K562 (cell line): ENCODE results near the gene CLIP1. TPM values are rescaled to one million over a fixed set of nuclear protein-coding genes. Genes with fewer than 3 reads are reported as not detected.

Experiments used
- CTBP1 ChIP-seq: fragments of 450-650 bp; IDR thresholded peaks from 2 replicates; pipeline ENCODE4 v1.6.1; 2016; ENCODE audit warnings: borderline replicate concordance
- NUFIP1 ChIP-seq: fragments of 450-650 bp; IDR thresholded peaks from 2 replicates; pipeline ENCODE4 v1.6.1; 2018; ENCODE audit not compliant: partially characterized antibody
- RAD51 ChIP-seq: fragments of 450-650 bp; IDR thresholded peaks from 2 replicates; pipeline ENCODE4 v1.7.1; 2016; ENCODE audit warnings: low read depth, mild to moderate bottlenecking, borderline replicate concordance
- RBFOX2 ChIP-seq: fragments of 200-400 bp; formaldehyde crosslinking; IDR thresholded peaks from 2 replicates; pipeline ENCODE4 v1.6.1; 2017; ENCODE audit warnings: low read depth, mild to moderate bottlenecking, low read length, moderate library complexity
- RBM17 ChIP-seq: fragments of 200-400 bp; formaldehyde crosslinking; IDR thresholded peaks from 2 replicates; pipeline ENCODE4 v1.6.1; 2017; ENCODE audit warnings: low read depth, mild to moderate bottlenecking, low read length, borderline replicate concordance
- SOX6 ChIP-seq: fragments of 450-650 bp; IDR thresholded peaks from 2 replicates; pipeline ENCODE4 v1.6.1; 2014; ENCODE audit warnings: mild to moderate bottlenecking
- TBL1XR1 ChIP-seq, 2 experiments: IDR thresholded peaks; 2 replicates each; pipeline ENCODE4 v1.6.1; 2012; ENCODE audit warnings: improper control_type of control experiment in 2 of 2, low read length in 2 of 2, mild to moderate bottlenecking in 1 of 2
- ZNF347 ChIP-seq: fragments of 450-650 bp; formaldehyde crosslinking; IDR thresholded peaks from 2 replicates; pipeline ENCODE4 v1.4.0; 2020; ENCODE audit warnings: low read depth, mild to moderate bottlenecking, moderate library complexity
- polyA plus RNA-seq, 8 experiments: library from polyadenylated mRNA; depleted of rRNA in 4 of 8; stranded (reverse) in 5 of 8; unstranded in 3 of 8; fragments of >200 nt; fragmentation: Nextera tagmentation in 2 of 8; fragmentation: Illumina TruSeq in 1 of 8; extraction: Ambion mirVana in 2 of 8; extraction: Trizol in 1 of 8; gene quantifications; 2 replicates each; pipeline versions ENCODE4 v1.2.1 to v1.2.3, GENCODE V29; 2011 to 2014; ENCODE audit warnings: inconsistent platforms in 1 of 8, missing spikeins in 1 of 8
- total RNA-seq, 7 experiments: library from RNA; depleted of rRNA in 6 of 7; stranded (reverse); fragments of >200 nt in 6 of 7; fragmentation: Illumina TruSeq in 2 of 7; extraction: Trizol in 2 of 7; gene quantifications; 2 replicates each; pipeline versions ENCODE4 v1.2.1 to v1.2.3, GENCODE V29; 2011 to 2021; ENCODE audit warnings: low replicate concordance in 1 of 7
- TF ChIP-seq, protein P1 (sequence below): fragments of 450-650 bp; formaldehyde crosslinking; IDR thresholded peaks from 2 replicates; pipeline ENCODE4 v1.4.0; 2020; ENCODE audit warnings: mild to moderate bottlenecking, moderate library complexity
- TF ChIP-seq, protein P2 (sequence below), 3 experiments: IDR thresholded peaks in 2 of 3; conservative IDR thresholded peaks in 1 of 3; 2 replicates each; pipeline ENCODE4 v1.5.1; 2011 to 2012; ENCODE audit warnings: low read length in 3 of 3, mild to moderate bottlenecking in 3 of 3, control low read depth in 2 of 3, improper control_type of control experiment in 1 of 3, inconsistent platforms in 1 of 3, low read depth in 1 of 3, mixed read lengths in 1 of 3, moderate library complexity in 1 of 3; ENCODE audit not compliant: insufficient read depth in 2 of 3
- TF ChIP-seq, protein P3 (sequence below): IDR thresholded peaks from 3 replicates; pipeline ENCODE4 v1.6.1; 2011; ENCODE audit warnings: borderline replicate concordance, mild to moderate bottlenecking, moderate library complexity; ENCODE audit not compliant: insufficient read length; ENCODE audit errors: extremely low read depth
- TF ChIP-seq, protein P4 (sequence below): fragments of 250-450 bp; sonication (Bioruptor Pico); IDR thresholded peaks from 2 replicates; pipeline ENCODE4 v1.5.0; 2022; ENCODE audit warnings: mild to moderate bottlenecking
- TF ChIP-seq, protein P5 (sequence below): sonication (generic); formaldehyde crosslinking; IDR thresholded peaks from 2 replicates; pipeline ENCODE4 v1.8.0; 2022; ENCODE audit warnings: mild to moderate bottlenecking, missing genetic modification reagents
- TF ChIP-seq, protein P6 (sequence below): fragments of 250-450 bp; sonication (Bioruptor Pico); IDR thresholded peaks from 2 replicates; pipeline ENCODE4 v1.8.0; 2022; ENCODE audit warnings: inconsistent platforms

The CLIP1 gene
- total and polyA plus RNA-seq, 9 of the 15 experiments (the other 6 are each of a cell fraction or from before 2014, with no cell fraction given), result 5.8 to 33.9 (median 27.6) TPM

DNA sequence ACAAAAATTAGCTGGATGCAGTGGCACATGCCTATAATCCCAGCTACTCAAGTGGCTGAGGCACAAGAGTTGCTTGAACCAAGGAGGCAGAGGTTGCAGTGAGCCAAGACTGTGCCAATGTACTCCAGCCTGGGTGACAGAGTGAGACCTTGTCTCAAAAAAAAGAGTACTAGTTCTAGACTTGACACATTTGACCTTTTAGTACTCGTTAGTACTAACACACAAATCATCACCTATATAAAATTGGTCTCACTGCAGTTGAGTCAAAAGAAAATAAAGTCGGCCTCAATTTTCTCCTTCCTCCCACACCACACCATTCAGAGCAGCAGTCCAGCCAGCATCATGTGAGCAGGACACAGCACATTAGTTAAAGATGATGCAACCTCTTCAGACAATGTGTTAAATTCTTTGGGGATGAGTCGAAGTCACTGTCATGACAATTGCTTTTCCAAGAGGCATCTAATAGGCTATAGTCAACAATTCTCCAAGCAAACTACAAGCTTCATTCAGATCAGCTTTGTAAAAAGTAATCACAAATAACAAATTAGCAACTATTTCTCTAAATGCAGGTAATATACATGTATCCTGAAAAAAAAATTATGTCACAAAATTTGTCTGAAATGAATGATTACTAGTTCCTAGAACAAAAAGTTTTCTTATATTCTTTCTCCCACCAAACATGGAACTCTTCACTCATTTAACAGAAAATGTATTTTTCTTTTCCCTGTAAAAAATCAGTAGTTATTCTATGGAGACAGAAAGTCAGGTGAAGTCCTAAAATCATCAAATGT is 55.6 kb downstream of the CLIP1 start (continued):
- TF ChIP-seq, protein P1, sequence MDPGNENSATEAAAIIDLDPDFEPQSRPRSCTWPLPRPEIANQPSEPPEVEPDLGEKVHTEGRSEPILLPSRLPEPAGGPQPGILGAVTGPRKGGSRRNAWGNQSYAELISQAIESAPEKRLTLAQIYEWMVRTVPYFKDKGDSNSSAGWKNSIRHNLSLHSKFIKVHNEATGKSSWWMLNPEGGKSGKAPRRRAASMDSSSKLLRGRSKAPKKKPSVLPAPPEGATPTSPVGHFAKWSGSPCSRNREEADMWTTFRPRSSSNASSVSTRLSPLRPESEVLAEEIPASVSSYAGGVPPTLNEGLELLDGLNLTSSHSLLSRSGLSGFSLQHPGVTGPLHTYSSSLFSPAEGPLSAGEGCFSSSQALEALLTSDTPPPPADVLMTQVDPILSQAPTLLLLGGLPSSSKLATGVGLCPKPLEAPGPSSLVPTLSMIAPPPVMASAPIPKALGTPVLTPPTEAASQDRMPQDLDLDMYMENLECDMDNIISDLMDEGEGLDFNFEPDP (CRISPR knock-in tag), result 0 out of 2 replicates have a peak, but pooled peaks have one; percentile 26
- TF ChIP-seq, protein P2, sequence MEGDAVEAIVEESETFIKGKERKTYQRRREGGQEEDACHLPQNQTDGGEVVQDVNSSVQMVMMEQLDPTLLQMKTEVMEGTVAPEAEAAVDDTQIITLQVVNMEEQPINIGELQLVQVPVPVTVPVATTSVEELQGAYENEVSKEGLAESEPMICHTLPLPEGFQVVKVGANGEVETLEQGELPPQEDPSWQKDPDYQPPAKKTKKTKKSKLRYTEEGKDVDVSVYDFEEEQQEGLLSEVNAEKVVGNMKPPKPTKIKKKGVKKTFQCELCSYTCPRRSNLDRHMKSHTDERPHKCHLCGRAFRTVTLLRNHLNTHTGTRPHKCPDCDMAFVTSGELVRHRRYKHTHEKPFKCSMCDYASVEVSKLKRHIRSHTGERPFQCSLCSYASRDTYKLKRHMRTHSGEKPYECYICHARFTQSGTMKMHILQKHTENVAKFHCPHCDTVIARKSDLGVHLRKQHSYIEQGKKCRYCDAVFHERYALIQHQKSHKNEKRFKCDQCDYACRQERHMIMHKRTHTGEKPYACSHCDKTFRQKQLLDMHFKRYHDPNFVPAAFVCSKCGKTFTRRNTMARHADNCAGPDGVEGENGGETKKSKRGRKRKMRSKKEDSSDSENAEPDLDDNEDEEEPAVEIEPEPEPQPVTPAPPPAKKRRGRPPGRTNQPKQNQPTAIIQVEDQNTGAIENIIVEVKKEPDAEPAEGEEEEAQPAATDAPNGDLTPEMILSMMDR (IDR thresholded peaks at IDR 0.05 in 2 of 3, conservative IDR thresholded peaks at IDR 0.05 in 1 of 3; ENCODE audit: insufficient read depth in 2 of 3, low read depth in 1 of 3, low read length in 3 of 3), result no peak
- TF ChIP-seq TBL1XR1 (IDR thresholded peaks at IDR 0.05; ENCODE audit: low read length in 2 of 2) (no peak), RBFOX2 (no peak), NUFIP1 (peak; percentile 40), RAD51 (no peak; the same call in 1 of the 2 replicates), ZNF347 (CRISPR knock-in tag) (no peak), RBM17 (no peak), SOX6 (peak; percentile 99), CTBP1 (peak; percentile 93)
- TF ChIP-seq, protein P3, sequence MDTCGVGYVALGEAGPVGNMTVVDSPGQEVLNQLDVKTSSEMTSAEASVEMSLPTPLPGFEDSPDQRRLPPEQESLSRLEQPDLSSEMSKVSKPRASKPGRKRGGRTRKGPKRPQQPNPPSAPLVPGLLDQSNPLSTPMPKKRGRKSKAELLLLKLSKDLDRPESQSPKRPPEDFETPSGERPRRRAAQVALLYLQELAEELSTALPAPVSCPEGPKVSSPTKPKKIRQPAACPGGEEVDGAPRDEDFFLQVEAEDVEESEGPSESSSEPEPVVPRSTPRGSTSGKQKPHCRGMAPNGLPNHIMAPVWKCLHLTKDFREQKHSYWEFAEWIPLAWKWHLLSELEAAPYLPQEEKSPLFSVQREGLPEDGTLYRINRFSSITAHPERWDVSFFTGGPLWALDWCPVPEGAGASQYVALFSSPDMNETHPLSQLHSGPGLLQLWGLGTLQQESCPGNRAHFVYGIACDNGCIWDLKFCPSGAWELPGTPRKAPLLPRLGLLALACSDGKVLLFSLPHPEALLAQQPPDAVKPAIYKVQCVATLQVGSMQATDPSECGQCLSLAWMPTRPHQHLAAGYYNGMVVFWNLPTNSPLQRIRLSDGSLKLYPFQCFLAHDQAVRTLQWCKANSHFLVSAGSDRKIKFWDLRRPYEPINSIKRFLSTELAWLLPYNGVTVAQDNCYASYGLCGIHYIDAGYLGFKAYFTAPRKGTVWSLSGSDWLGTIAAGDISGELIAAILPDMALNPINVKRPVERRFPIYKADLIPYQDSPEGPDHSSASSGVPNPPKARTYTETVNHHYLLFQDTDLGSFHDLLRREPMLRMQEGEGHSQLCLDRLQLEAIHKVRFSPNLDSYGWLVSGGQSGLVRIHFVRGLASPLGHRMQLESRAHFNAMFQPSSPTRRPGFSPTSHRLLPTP, result no peak
- TF ChIP-seq, protein P4, sequence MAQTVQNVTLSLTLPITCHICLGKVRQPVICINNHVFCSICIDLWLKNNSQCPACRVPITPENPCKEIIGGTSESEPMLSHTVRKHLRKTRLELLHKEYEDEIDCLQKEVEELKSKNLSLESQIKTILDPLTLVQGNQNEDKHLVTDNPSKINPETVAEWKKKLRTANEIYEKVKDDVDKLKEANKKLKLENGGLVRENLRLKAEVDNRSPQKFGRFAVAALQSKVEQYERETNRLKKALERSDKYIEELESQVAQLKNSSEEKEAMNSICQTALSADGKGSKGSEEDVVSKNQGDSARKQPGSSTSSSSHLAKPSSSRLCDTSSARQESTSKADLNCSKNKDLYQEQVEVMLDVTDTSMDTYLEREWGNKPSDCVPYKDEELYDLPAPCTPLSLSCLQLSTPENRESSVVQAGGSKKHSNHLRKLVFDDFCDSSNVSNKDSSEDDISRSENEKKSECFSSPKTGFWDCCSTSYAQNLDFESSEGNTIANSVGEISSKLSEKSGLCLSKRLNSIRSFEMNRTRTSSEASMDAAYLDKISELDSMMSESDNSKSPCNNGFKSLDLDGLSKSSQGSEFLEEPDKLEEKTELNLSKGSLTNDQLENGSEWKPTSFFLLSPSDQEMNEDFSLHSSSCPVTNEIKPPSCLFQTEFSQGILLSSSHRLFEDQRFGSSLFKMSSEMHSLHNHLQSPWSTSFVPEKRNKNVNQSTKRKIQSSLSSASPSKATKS, result no peak
- TF ChIP-seq, protein P5, sequence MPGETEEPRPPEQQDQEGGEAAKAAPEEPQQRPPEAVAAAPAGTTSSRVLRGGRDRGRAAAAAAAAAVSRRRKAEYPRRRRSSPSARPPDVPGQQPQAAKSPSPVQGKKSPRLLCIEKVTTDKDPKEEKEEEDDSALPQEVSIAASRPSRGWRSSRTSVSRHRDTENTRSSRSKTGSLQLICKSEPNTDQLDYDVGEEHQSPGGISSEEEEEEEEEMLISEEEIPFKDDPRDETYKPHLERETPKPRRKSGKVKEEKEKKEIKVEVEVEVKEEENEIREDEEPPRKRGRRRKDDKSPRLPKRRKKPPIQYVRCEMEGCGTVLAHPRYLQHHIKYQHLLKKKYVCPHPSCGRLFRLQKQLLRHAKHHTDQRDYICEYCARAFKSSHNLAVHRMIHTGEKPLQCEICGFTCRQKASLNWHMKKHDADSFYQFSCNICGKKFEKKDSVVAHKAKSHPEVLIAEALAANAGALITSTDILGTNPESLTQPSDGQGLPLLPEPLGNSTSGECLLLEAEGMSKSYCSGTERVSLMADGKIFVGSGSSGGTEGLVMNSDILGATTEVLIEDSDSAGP (CRISPR knock-in tag), result no peak
- TF ChIP-seq, protein P6, sequence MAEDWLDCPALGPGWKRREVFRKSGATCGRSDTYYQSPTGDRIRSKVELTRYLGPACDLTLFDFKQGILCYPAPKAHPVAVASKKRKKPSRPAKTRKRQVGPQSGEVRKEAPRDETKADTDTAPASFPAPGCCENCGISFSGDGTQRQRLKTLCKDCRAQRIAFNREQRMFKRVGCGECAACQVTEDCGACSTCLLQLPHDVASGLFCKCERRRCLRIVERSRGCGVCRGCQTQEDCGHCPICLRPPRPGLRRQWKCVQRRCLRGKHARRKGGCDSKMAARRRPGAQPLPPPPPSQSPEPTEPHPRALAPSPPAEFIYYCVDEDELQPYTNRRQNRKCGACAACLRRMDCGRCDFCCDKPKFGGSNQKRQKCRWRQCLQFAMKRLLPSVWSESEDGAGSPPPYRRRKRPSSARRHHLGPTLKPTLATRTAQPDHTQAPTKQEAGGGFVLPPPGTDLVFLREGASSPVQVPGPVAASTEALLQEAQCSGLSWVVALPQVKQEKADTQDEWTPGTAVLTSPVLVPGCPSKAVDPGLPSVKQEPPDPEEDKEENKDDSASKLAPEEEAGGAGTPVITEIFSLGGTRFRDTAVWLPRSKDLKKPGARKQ (CRISPR knock-in tag), result no peak
